Stomach (tissue), 9 donors: ENCODE data around the gene CIZ1. TPM values are rescaled to one million over a fixed set of nuclear protein-coding genes. Genes with fewer than 3 reads are reported as not detected.

Source experiments
- DNase-seq, 2 donors: peaks; one replicate each; pipeline versions ENCODE4 v3.0.0 to v3.0.0-alpha.2; 2013 to 2019
- H3K27ac ChIP-seq, 5 donors: fragments of 200-600 bp in 4 of 5; sonication (generic) in 4 of 5; one replicate each; pipeline ENCODE4 v1.5.1; 2013 to 2019; ENCODE audit warnings: mild to moderate bottlenecking in 1 of 5, moderate library complexity in 1 of 5
- H3K27me3 ChIP-seq, 3 donors: fragments of 200-600 bp; sonication (generic); one replicate each; pipeline ENCODE4 v1.5.1; 2017 to 2019; ENCODE audit warnings: mixed run types in 1 of 3
- H3K36me3 ChIP-seq, 4 donors: fragments of 200-600 bp; sonication (generic); 1 replicate in 3 of 4; 2 replicates in 1 of 4; pipeline ENCODE4 v1.5.1; 2016 to 2019
- H3K4me1 ChIP-seq, 4 donors: fragments of 200-600 bp; sonication (generic); one replicate each; pipeline ENCODE4 v1.5.1; 2016 to 2019
- H3K4me3 ChIP-seq, 4 donors: fragments of 200-600 bp; sonication (generic) in 3 of 4; one replicate each; pipeline ENCODE4 v1.5.1; 2016 to 2019; ENCODE audit warnings: mild to moderate bottlenecking in 1 of 4
- H3K9me3 ChIP-seq, 4 donors: fragments of 200-600 bp; sonication (generic); one replicate each; pipeline ENCODE4 v1.5.1; 2016 to 2019
- EP300 ChIP-seq: sonication (generic); formaldehyde crosslinking; IDR thresholded peaks from one replicate; pipeline ENCODE4 v1.6.1; 2017; ENCODE audit warnings: antibody characterized with exemption
- POLR2A ChIP-seq, 4 donors: fragments of 450-650 bp; IDR thresholded peaks; one replicate each; pipeline ENCODE4 v1.6.1; 2016; ENCODE audit warnings: antibody characterized with exemption in 4 of 4, control low read depth in 2 of 4, mild to moderate bottlenecking in 1 of 4, moderate library complexity in 1 of 4
- POLR2AphosphoS5 ChIP-seq, 3 donors: sonication (generic); formaldehyde crosslinking; IDR thresholded peaks; one replicate each; pipeline ENCODE4 v1.6.1; 2016; ENCODE audit warnings: antibody characterized with exemption in 3 of 3
- WGBS, 5 donors: extraction: QIAGEN DNeasy Blood & Tissue Kit in 3 of 5; methylation state at CpG; one replicate each; pipeline versions ENCODE4 v1.1.5 to v1.1.7; 2013 to 2018; 5-methylcytosine and 5-hydroxymethylcytosine counted together
- intact Hi-C: fragments of 100-400 bp; cut with DNase I; formaldehyde crosslinking; loops from one replicate; pipeline ENCODE4 v1.15.1; 2023; ENCODE audit warnings: low total_unique reads
- polyA plus RNA-seq, 3 donors: library from polyadenylated mRNA; stranded (reverse); fragments of 200-250 nt; gene quantifications; one replicate each; pipeline ENCODE4 v1.2.3, GENCODE V29; 2013
- total RNA-seq, 5 donors: library from RNA; depleted of rRNA; stranded (reverse); fragments of >200 nt; gene quantifications; one replicate each; pipeline versions ENCODE4 v1.1.0 to v1.2.3, GENCODE V29; 2014 to 2016
- TF ChIP-seq, protein P1 (sequence below), 7 experiments: fragments of 450-650 bp in 4 of 7; fragments of 200-600 bp in 3 of 7; sonication (generic) in 3 of 7; IDR thresholded peaks; one replicate each; pipeline ENCODE4 v1.5.1; 2016 to 2019; ENCODE audit warnings: antibody characterized with exemption in 7 of 7, control low read depth in 2 of 7, mild to moderate bottlenecking in 1 of 7
- donor health status: healthy with polysubstance abuse.
- donor health status: Bipolar disorder and iron deficiency.
- donor health status: healthy.

Gene CIZ1
- total and polyA plus RNA-seq, 8 donors = 15.2 to 217 (median 55.6) TPM

DNA sequence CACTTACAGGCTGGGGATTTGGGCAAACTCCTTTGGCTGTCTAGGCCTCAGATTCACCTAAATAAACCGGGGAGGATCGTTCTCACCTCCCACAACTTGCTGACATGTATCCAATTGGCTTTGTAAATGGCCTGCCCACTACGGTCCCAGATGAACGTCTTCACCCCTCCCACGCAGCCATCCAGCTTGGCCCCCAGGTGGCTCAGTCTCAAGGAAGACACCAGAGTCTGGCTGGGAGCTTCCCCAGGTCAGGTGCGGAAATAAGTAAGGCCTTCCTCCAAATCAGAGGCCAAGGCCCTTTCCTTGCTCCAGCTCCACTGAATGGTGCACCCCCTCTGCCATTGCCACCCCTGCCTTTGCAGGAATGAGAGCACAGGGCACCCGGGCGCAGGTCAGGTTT lies 11.4 kb downstream of the CIZ1 start:
- Histone ChIP-seq H3K9me3 (no peaks in the 10 kb centered on the region), H3K4me3 (no peak overlapping the region), H3K36me3 (peaks cover 59 to 89% (median 89%) of the 10 kb centered on the region in 4 donors), H3K27ac (no peak overlapping the region), H3K27me3 (no peaks in the 10 kb centered on the region), H3K4me1 (peaks cover 0 to 9% (median 0%) of the 10 kb centered on the region in 4 donors)
- DNase-seq = no peak
- WGBS, 5 donors = 90 to 99% (median 95%) methylated on average over 7 to 8 of the region's 8 CpGs
- TF ChIP-seq EP300 (no peak), POLR2AphosphoS5 (IDR thresholded peaks at IDR 0.05) (no peak), POLR2A (IDR thresholded peaks at IDR 0.05) (no peak)
- TF ChIP-seq, protein P1, sequence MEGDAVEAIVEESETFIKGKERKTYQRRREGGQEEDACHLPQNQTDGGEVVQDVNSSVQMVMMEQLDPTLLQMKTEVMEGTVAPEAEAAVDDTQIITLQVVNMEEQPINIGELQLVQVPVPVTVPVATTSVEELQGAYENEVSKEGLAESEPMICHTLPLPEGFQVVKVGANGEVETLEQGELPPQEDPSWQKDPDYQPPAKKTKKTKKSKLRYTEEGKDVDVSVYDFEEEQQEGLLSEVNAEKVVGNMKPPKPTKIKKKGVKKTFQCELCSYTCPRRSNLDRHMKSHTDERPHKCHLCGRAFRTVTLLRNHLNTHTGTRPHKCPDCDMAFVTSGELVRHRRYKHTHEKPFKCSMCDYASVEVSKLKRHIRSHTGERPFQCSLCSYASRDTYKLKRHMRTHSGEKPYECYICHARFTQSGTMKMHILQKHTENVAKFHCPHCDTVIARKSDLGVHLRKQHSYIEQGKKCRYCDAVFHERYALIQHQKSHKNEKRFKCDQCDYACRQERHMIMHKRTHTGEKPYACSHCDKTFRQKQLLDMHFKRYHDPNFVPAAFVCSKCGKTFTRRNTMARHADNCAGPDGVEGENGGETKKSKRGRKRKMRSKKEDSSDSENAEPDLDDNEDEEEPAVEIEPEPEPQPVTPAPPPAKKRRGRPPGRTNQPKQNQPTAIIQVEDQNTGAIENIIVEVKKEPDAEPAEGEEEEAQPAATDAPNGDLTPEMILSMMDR (IDR thresholded peaks at IDR 0.05) = no peak
- intact Hi-C loops = no loop called here

DNA sequence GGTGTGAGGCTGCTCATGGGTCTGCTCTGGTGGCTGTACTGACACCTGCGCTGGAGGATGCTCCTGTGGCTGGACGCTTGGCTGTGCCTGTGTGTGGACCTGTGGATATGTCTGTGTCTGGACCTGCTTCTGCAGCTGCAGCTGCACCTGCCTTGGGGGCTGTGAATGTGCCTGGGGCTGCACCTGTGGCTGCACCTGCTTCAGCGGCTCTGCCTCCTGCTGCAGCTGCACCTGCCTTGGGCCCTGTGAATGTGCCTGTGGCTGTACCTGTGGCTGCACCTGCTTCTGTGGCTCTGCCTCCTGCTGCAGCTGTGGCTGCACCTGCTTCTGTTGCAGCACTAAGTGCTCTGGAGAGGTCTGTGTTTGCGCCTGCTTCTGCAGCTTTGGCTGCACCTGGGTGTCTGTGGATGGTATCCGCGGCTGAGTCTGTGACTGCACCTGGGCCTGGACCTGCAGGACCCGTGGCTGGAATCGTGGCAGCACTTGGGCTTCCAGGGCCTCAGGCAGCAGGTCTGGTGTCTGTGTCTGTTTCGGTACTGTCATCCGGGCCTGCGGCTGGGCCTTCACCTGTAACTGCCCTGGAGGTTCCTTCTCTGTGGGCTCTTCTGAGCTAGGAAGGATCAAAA lies 12.5 kb downstream of the CIZ1 start:
- intact Hi-C loops = no loop called here
- H3K27ac ChIP-seq = no peak overlapping the region
- H3K4me1 ChIP-seq = peaks cover 0 to 9% (median 0%) of the 10 kb centered on the region in 4 donors
- no peaks in the 10 kb centered on the region for H3K9me3 ChIP-seq
- no peaks in the 10 kb centered on the region for H3K27me3 ChIP-seq
- H3K4me3 ChIP-seq = no peak overlapping the region
- peaks cover 54 to 90% (median 89%) of the 10 kb centered on the region in 4 donors for H3K36me3 ChIP-seq
- DNase-seq = no peak
- TF ChIP-seq EP300 (no peak), POLR2A (IDR thresholded peaks at IDR 0.05) (no peak), POLR2AphosphoS5 (IDR thresholded peaks at IDR 0.05) (no peak)
- TF ChIP-seq, protein P1 (IDR thresholded peaks at IDR 0.05) = no peak
- WGBS, 5 donors = 98 to 100% (median 99%) methylated on average over 3 to 11 of the region's 11 CpGs

DNA sequence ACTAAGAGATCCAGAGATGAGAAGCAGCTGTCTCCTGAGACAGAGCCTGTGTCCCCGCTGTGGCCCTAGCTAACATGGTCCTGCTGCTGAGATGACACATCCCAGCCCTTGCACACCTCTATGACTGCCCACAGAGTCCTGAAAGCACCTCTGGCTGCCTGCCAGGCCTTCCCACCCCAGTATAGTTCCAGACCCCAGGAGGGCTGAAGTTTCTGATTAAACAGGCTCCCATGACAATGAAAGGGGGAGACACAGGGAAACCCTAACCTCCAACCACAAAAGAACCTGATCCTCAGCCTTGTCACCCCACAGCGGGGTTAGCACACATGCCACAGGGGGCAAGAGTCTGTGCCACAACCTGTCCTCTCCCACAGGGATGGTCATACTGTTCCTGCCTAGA lies 15.6 kb downstream of the CIZ1 start:
- no peak for DNase-seq
- Histone ChIP-seq H3K36me3 (peaks cover 47 to 99% (median 82%) of the 10 kb centered on the region in 4 donors), H3K9me3 (no peaks in the 10 kb centered on the region), H3K27me3 (no peaks in the 10 kb centered on the region), H3K4me3 (no peak overlapping the region), H3K27ac (peak overlapping the region in 1 of 5 donors; percentile 43), H3K4me1 (peaks cover 0 to 9% (median 0%) of the 10 kb centered on the region in 4 donors)
- TF ChIP-seq POLR2AphosphoS5 (IDR thresholded peaks at IDR 0.05) (no peak), POLR2A (IDR thresholded peaks at IDR 0.05) (no peak), EP300 (no peak)
- TF ChIP-seq, protein P1 (IDR thresholded peaks at IDR 0.05) = no peak
- WGBS, 5 donors = 86 to 100% (median 93%) methylated on average over 1 to 2 of the region's 2 CpGs
- intact Hi-C loops = no loop called here

DNA sequence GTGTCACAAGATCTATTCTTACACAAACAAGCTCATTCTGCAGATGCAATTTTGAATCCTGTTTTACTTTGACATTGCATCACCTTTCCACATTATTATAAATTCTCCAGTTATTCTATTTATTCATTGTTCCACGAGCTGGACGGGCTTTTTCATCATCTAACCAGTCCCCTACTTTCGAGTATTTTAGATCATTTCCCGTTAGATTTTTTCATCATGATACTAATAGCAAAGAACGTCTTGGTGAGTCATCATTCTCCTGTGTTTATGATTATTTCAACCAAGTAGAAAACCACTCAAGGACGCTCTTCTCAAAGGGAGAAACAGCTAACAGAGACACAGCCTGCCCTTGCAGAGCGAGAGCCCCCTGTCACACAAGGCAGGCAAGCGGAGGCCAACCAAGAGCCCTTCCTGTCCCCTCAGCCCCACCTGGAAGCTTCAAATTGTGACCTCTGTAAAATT lies 16.2 kb downstream of the CIZ1 start:
- H3K4me1 ChIP-seq = peaks cover 0 to 9% (median 0%) of the 10 kb centered on the region in 4 donors
- H3K36me3 ChIP-seq = peaks cover 44 to 99% (median 81%) of the 10 kb centered on the region in 4 donors
- TF ChIP-seq EP300 (no peak), POLR2A (IDR thresholded peaks at IDR 0.05) (no peak), POLR2AphosphoS5 (IDR thresholded peaks at IDR 0.05) (no peak)
- TF ChIP-seq, protein P1 (IDR thresholded peaks at IDR 0.05) = no peak
- peak overlapping the region in 2 of 5 donors; percentile 8 to 43 for H3K27ac ChIP-seq
- no peaks in the 10 kb centered on the region for H3K27me3 ChIP-seq
- DNase-seq = no peak
- 66 to 84% (median 81%) methylated on average over 8 of the region's 8 CpGs for WGBS, 5 donors
- H3K9me3 ChIP-seq = no peaks in the 10 kb centered on the region
- intact Hi-C loops = no loop called here
- H3K4me3 ChIP-seq = no peak overlapping the region
